Measurements from ENCODE around the gene SOBP. TPM values are rescaled to one million over a fixed set of nuclear protein-coding genes. Genes with fewer than 3 reads are reported as not detected.

The SOBP gene
- total and polyA plus RNA-seq, 8 donors = 0.58 to 16.9 (median 4.4) TPM

GRCh38 chr6:107673076-107673494 lies 183.2 kb downstream of the SOBP start:
- Histone ChIP-seq H3K27ac (no peak overlapping the region), H3K9me3 (no peaks in the 10 kb centered on the region), H3K4me3 (no peak overlapping the region), H3K36me3 (no peaks in the 10 kb centered on the region), H3K4me1 (peaks cover 0 to 25% (median 16%) of the 10 kb centered on the region in 4 donors), H3K27me3 (no peaks in the 10 kb centered on the region)
- WGBS, 5 donors = 71 to 79% (median 77%) methylated on average over 13 of the region's 13 CpGs
- TF ChIP-seq POLR2A (IDR thresholded peaks at IDR 0.05) (no peak), EP300 (IDR thresholded peaks at IDR 0.05) (no peak), POLR2AphosphoS5 (IDR thresholded peaks at IDR 0.05) (no peak)
- TF ChIP-seq, protein P1, sequence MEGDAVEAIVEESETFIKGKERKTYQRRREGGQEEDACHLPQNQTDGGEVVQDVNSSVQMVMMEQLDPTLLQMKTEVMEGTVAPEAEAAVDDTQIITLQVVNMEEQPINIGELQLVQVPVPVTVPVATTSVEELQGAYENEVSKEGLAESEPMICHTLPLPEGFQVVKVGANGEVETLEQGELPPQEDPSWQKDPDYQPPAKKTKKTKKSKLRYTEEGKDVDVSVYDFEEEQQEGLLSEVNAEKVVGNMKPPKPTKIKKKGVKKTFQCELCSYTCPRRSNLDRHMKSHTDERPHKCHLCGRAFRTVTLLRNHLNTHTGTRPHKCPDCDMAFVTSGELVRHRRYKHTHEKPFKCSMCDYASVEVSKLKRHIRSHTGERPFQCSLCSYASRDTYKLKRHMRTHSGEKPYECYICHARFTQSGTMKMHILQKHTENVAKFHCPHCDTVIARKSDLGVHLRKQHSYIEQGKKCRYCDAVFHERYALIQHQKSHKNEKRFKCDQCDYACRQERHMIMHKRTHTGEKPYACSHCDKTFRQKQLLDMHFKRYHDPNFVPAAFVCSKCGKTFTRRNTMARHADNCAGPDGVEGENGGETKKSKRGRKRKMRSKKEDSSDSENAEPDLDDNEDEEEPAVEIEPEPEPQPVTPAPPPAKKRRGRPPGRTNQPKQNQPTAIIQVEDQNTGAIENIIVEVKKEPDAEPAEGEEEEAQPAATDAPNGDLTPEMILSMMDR (IDR thresholded peaks at IDR 0.05) = no peak
- intact Hi-C loops (cut with DNase I; ENCODE audit: low total_unique reads) = loop anchor here (5.0 kb wide), 1 partner anchor 174 kb away; no protein-coding TSS in a partner anchor
- DNase-seq = no peak

DNA sequence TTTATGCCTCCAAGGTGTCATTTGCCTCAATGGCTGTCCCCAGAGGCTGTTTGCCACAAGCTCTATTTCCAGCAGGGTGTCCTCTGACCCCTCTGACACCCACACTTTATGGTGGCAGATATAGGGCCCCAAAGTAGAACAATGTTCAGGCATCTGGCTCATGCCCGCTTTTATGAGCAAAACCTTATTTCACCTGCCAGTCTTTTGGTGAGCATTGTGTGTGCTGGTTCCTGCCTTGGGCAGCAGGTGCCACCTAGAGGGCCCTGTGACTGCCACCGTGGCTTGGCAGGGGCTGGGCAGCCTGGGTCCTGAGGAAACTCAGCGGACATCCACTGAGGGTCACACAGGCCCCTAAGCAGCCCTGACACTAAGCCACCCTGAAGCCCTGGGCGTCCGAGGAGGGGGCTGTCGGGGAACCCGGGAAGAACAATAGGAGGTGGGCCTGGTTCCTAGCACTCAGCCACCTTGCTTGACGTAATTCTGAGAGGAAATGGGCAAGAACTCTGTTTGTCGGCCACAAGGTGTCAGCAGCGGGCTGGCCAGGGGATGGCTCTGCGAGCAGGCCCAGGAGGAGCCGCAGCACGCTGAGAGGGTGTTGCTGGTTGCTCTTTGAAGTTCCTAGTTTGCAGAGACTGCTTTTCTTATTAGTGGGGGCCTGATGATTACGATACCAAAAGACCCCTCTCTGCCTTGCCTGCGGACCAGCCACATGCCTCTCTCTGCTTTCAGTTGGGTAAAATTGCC lies 185.2 kb downstream of the SOBP start:
- no peaks in the 10 kb centered on the region for H3K9me3 ChIP-seq
- H3K4me3 ChIP-seq = peak overlapping the region; percentile 4 to 11 (median 10)
- intact Hi-C loops (cut with DNase I; ENCODE audit: low total_unique reads) = loop anchor here (5.0 kb wide), 1 partner anchor 172 kb away; no protein-coding TSS in a partner anchor
- H3K27ac ChIP-seq = peak overlapping the region; percentile 16 to 76 (median 71)
- no peak for TF ChIP-seq EP300 (IDR thresholded peaks at IDR 0.05)
- TF ChIP-seq, protein P1 (IDR thresholded peaks at IDR 0.05) = peak in 5 of 7 experiments; percentile 66 to 94 (median 81)
- no peak for TF ChIP-seq POLR2A (IDR thresholded peaks at IDR 0.05)
- peak in 1 of 3 donors; percentile 35 for TF ChIP-seq POLR2AphosphoS5 (IDR thresholded peaks at IDR 0.05)
- peak; percentile 83 to 97 for DNase-seq
- peaks cover 0 to 23% (median 15%) of the 10 kb centered on the region in 4 donors for H3K4me1 ChIP-seq
- 4 to 9% (median 5%) methylated on average over 12 to 15 of the region's 15 CpGs for WGBS, 5 donors
- no peaks in the 10 kb centered on the region for H3K27me3 ChIP-seq
- no peaks in the 10 kb centered on the region for H3K36me3 ChIP-seq

GRCh38 chr6:107676042-107676441 lies 186.1 kb downstream of the SOBP start:
- no peak overlapping the region for H3K4me3 ChIP-seq
- no peaks in the 10 kb centered on the region for H3K36me3 ChIP-seq
- intact Hi-C loops (cut with DNase I; ENCODE audit: low total_unique reads) = no loop called here
- H3K9me3 ChIP-seq = no peaks in the 10 kb centered on the region
- WGBS, 5 donors = 65 to 84% (median 76%) methylated on average over 11 of the region's 11 CpGs
- H3K4me1 ChIP-seq = peaks cover 0 to 15% (median 11%) of the 10 kb centered on the region in 4 donors
- H3K27me3 ChIP-seq = no peaks in the 10 kb centered on the region
- DNase-seq = no peak
- no peak for TF ChIP-seq EP300 (IDR thresholded peaks at IDR 0.05)
- TF ChIP-seq, protein P1 (IDR thresholded peaks at IDR 0.05) = no peak
- TF ChIP-seq POLR2A (IDR thresholded peaks at IDR 0.05) = no peak
- no peak for TF ChIP-seq POLR2AphosphoS5 (IDR thresholded peaks at IDR 0.05)
- H3K27ac ChIP-seq = no peak overlapping the region

- Histone ChIP-seq H3K4me3 (no peak overlapping the region), H3K36me3 (no peaks in the 10 kb centered on the region), H3K4me1 (peaks cover 0 to 11% (median 8%) of the 10 kb centered on the region in 4 donors), H3K27ac (no peak overlapping the region), H3K9me3 (no peaks in the 10 kb centered on the region), H3K27me3 (no peaks in the 10 kb centered on the region)
- TF ChIP-seq, protein P1 (IDR thresholded peaks at IDR 0.05) = no peak
- TF ChIP-seq POLR2AphosphoS5 (IDR thresholded peaks at IDR 0.05) = no peak
- no peak for TF ChIP-seq EP300 (IDR thresholded peaks at IDR 0.05)
- TF ChIP-seq POLR2A (IDR thresholded peaks at IDR 0.05) = no peak
- intact Hi-C loops (cut with DNase I; ENCODE audit: low total_unique reads) = no loop called here
- 93 to 100% (median 97%) methylated on average over 1 of the region's 1 CpG for WGBS, 5 donors
- no peak for DNase-seq
Measured at GRCh38 chr6:107677399-107677798, 187.5 kb downstream of the SOBP start.
